Measurements from ENCODE around the gene ZNF511. TPM values are rescaled to one million over a fixed set of nuclear protein-coding genes. Genes with fewer than 3 reads are reported as not detected.

Gene ZNF511
- total RNA-seq, 1 experiment from 2014 or later = 42.7 TPM

- DNase-seq (ENCODE audit: unreplicated experiment) = no peak
- ChIA-PET CTCF (interaction anchor here (0.5 to 1.1 kb wide), 2 partner anchors 139 to 782 kb away, joined by 3 read pairs; no protein-coding TSS in a partner anchor), POLR2A (no interaction called here)
- no TSS peak for BruUV-seq (replicated peaks)
- no peak for TF ChIP-seq CTCF (IDR thresholded peaks at IDR 0.05; ENCODE audit: unreplicated experiment)
- intact Hi-C loops (cut with micrococcal nuclease) = no loop called here
- Mint-ChIP-seq H3K4me1 (ENCODE audit: insufficient read depth, unreplicated experiment) (peaks cover under 1% of the 10 kb centered on the region), H3K9me3 (ENCODE audit: unreplicated experiment) (no peaks in the 10 kb centered on the region), H3K36me3 (ENCODE audit: insufficient read depth, unreplicated experiment) (no peaks in the 10 kb centered on the region), H3K27me3 (ENCODE audit: insufficient read depth, unreplicated experiment) (no peaks in the 10 kb centered on the region), H3K4me3 (ENCODE audit: unreplicated experiment) (no peak overlapping the region), H3K27ac (ENCODE audit: low read depth, unreplicated experiment) (no peak overlapping the region)
Measured at GRCh38 chr10:133272301-133272963, 36.3 kb upstream of the ZNF511 start.

GRCh38 chr10:133272964-133273420 lies 35.7 kb upstream of the ZNF511 start:
- Mint-ChIP-seq H3K27me3 (ENCODE audit: insufficient read depth, unreplicated experiment) (no peaks in the 10 kb centered on the region), H3K9me3 (ENCODE audit: unreplicated experiment) (no peaks in the 10 kb centered on the region), H3K4me1 (ENCODE audit: insufficient read depth, unreplicated experiment) (peaks cover 6% of the 10 kb centered on the region), H3K36me3 (ENCODE audit: insufficient read depth, unreplicated experiment) (no peaks in the 10 kb centered on the region), H3K4me3 (ENCODE audit: unreplicated experiment) (no peak overlapping the region), H3K27ac (ENCODE audit: low read depth, unreplicated experiment) (no peak overlapping the region)
- CTCF ChIA-PET = no interaction called here
- intact Hi-C loops (cut with micrococcal nuclease) = no loop called here
- POLR2A ChIA-PET = no interaction called here
- no TSS peak for BruUV-seq (replicated peaks)
- no peak for DNase-seq (ENCODE audit: unreplicated experiment)
- no peak for TF ChIP-seq CTCF (IDR thresholded peaks at IDR 0.05; ENCODE audit: unreplicated experiment)

GRCh38 chr10:133273534-133274143 lies 35.1 kb upstream of the ZNF511 start:
- Mint-ChIP-seq H3K27ac (ENCODE audit: low read depth, unreplicated experiment) (no peak overlapping the region), H3K27me3 (ENCODE audit: insufficient read depth, unreplicated experiment) (no peaks in the 10 kb centered on the region), H3K9me3 (ENCODE audit: unreplicated experiment) (no peaks in the 10 kb centered on the region), H3K36me3 (ENCODE audit: insufficient read depth, unreplicated experiment) (peaks cover 6% of the 10 kb centered on the region), H3K4me1 (ENCODE audit: insufficient read depth, unreplicated experiment) (peaks cover 12% of the 10 kb centered on the region), H3K4me3 (ENCODE audit: unreplicated experiment) (no peak overlapping the region)
- CTCF ChIA-PET = interaction anchor here (0.8 kb wide), 1 partner anchor 33 kb away, joined by 3 read pairs; no protein-coding TSS in a partner anchor
- no peak for DNase-seq (ENCODE audit: unreplicated experiment)
- BruUV-seq (replicated peaks) = no TSS peak
- POLR2A ChIA-PET = no interaction called here
- TF ChIP-seq CTCF (IDR thresholded peaks at IDR 0.05; ENCODE audit: unreplicated experiment) = no peak
- intact Hi-C loops (cut with micrococcal nuclease) = no loop called here

DNA sequence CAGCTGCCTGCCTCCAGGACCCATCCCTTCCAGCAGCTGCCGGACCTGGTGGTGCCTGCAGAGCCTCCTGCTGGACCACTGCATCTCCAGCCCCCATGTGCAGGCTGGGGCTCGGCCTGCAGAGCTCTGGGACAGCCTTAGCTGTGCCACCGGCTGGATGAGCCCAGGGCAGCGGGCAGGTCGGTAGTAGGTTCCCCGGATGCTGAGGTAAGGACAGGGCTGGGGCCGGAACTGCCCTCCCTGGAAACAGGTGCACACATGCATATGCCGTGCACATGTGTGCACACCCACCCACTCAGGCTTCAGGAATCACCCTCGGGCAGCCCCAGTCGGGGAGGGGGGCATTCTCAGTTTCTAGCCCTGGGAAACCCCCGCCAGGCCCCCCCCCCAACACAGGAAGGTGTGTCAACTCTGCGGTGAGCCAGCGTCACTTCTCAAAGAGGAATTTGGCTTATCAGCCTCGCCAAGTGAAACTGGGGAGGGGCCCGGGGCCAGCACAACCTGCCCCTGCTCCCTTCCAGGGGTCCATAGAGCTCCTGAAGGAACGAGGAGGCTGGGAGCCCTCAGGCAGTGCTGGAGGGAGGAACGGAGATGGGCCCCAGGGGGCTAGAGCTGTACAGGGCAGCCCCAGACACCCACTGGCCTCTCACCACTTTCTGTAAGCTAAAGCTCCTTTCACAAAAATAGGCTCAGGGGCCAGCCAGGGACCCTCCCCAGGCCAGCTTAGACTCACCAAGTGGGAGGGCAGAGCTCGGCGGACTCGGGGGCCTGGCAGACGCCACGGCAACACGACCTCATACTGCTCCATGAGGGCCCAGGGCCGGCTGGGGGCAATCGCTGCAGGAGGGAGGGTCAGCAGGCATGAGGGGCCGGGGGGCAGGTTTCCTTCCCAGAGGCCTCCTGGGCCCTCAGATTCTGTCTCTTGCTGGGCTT lies 33.7 kb upstream of the ZNF511 start:
- peaks cover 12% of the 10 kb centered on the region for H3K36me3 Mint-ChIP-seq (ENCODE audit: insufficient read depth, unreplicated experiment)
- peak overlapping the region; percentile 40 for H3K4me3 Mint-ChIP-seq (ENCODE audit: unreplicated experiment)
- no peak for TF ChIP-seq CTCF (IDR thresholded peaks at IDR 0.05; ENCODE audit: unreplicated experiment)
- no peaks in the 10 kb centered on the region for H3K27me3 Mint-ChIP-seq (ENCODE audit: insufficient read depth, unreplicated experiment)
- peak overlapping the region; percentile 77 for H3K27ac Mint-ChIP-seq (ENCODE audit: low read depth, unreplicated experiment)
- POLR2A ChIA-PET = interaction anchor here (1.1 to 4.7 kb wide), 4 partner anchors 11 to 18 kb away, joined by 3 to 45 read pairs (median 4); no protein-coding TSS in a partner anchor
- BruUV-seq (replicated peaks) = no TSS peak
- CTCF ChIA-PET = interaction anchor here (0.6 to 1.3 kb wide), 7 partner anchors 9 to 888 kb away, joined by 3 to 5 read pairs (median 3); partner anchors contain the start of gene FUOM
- DNase-seq (ENCODE audit: unreplicated experiment) = peak; percentile 81
- intact Hi-C loops (cut with micrococcal nuclease) = no loop called here
- H3K9me3 Mint-ChIP-seq (ENCODE audit: unreplicated experiment) = no peaks in the 10 kb centered on the region
- peaks cover 16% of the 10 kb centered on the region for H3K4me1 Mint-ChIP-seq (ENCODE audit: insufficient read depth, unreplicated experiment)

All from MCF 10A (cell line).